HG03103 (cell line): ENCODE results near the gene TMPRSS11B.
"Not testable (repeated sequence)": the region's sequence is repeated elsewhere in the genome, so short reads cannot be mapped to it uniquely, and the experiment has no call there.

Experiments
- ATAC-seq: cut with Tn5 transposase; IDR thresholded peaks from one replicate; pipeline ENCODE4 v1.9.1; 2021; ENCODE audit warnings: low read depth; ENCODE audit not compliant: unreplicated experiment

Gene TMPRSS11B

DNA sequence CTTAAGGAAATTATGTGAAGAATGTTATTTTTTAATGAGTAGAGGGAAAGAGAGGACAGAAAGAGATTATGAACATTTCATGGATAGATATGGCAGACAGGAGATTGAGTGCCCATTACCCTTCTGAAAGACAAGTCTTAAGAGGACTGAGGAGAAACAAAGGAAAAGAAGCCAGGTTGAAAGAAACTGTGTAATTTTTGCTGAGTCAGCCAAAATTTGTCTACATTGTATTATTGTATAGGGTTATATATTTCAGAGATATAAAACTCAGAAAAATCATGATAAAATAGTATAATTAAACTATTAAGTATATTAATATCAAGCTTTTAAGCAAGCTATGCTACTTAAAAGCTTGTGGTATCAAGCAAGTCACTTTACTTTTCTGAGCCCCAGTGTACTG lies 4.9 kb downstream of the TMPRSS11B start:
- ATAC-seq = no peak

GRCh38 chr4:68228568-68228967 lies 16.9 kb downstream of the TMPRSS11B start:
- ATAC-seq = no peak

GRCh38 chr4:68218044-68218443 lies 27.4 kb downstream of the TMPRSS11B start:
- ATAC-seq = no peak

- ATAC-seq = no peak
These were observed 29.0 kb downstream of the TMPRSS11B start for GRCh38 chr4:68216501-68216900.

- no peak for ATAC-seq
These were observed 36.5 kb downstream of the TMPRSS11B start for GRCh38 chr4:68209003-68209402.

DNA sequence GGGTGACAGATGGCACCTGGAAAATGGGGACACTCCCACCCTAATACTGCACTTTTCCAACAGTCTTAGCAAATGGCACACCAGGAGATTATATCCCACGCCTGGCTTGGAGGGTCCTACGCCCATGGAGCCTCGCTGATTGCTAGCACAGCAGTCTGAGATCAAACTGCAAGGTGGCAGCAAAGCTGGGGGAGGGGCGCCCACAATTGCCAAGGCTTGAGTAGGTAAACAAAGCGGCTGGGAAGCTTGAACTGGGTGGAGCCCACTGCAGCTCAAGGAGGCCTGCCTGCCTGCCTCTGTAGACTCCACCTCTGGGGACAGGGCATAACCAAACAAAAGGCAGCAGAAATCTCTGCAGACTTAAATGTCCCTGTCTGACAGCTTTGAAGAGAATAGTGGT lies 51.2 kb downstream of the TMPRSS11B start:
- not testable (repeated sequence) for ATAC-seq

GRCh38 chr4:68193194-68193593 lies 52.3 kb downstream of the TMPRSS11B start:
- ATAC-seq = no peak

DNA sequence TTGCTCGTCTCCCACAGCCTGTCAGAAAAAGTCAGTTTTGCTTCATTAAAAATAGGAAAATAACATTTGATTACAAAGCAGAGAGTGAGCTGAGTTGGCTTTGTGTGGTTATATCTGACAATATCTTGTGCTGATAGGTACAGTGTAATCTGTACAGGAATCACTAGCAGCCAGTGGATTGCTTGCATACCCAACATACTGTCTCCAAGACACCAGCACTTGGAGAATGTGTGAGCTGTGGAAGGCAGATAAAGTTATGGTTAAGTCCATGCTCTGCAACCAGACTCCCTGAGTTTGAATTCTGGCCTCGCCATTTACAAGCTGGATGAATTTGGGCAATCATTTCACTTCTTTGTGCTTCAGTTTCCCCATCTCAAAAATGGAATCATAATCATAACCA lies 58.3 kb downstream of the TMPRSS11B start:
- no peak for ATAC-seq

DNA sequence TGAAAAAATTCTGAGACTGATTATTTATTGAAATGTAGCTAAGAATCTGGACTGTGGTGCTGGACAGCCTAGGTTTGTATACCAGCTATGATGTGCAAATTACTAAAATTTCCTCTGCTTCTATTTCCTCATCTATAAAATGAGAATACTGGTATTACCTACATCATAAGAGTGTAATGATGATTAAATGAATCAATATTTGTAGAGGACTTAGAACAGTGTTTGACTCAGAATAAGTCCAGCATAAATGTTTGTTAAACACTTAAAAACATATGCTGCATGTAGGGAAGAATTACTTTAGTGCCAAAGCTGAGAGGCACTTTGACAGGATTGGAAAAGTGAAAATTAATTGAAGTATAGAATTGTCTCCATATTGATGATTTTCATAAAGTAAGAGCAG lies 60.6 kb downstream of the TMPRSS11B start:
- ATAC-seq = no peak

GRCh38 chr4:68183417-68183816 lies 62.1 kb downstream of the TMPRSS11B start:
- no peak for ATAC-seq

GRCh38 chr4:68182382-68182820 lies 63.1 kb downstream of the TMPRSS11B start:
- ATAC-seq = no peak

GRCh38 chr4:68180849-68181526 lies 64.5 kb downstream of the TMPRSS11B start:
- ATAC-seq = no peak

DNA sequence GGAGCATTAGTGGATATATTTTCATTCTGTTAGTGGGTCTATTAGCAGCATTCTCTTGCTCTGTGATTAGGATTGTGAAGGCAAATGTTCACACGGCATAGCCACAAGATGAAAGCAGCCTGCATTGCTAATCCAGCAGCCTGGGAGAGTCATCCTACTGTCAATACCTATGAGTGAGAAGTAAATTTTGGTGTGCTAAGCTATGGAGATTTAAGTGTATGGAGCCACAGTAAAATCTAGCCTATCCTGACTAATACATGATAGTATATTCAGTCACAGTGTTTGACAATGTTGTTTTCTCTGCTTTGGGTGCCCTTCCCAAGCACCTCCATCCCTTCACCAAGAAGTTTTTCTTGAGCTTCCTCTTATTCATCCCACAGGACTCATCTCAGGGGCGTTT lies 68.6 kb downstream of the TMPRSS11B start:
- ATAC-seq = no peak
